ENCODE data around the gene STXBP5. TPM values are rescaled to one million over a fixed set of nuclear protein-coding genes. Genes with fewer than 3 reads are reported as not detected.

STXBP5 gene
- total RNA-seq, 2 donors from 2014 or later, result 22.2 to 27.3 TPM

- DNase-seq (ENCODE audit: low spot score) (no peak), ATAC-seq (ENCODE audit: insufficient number of reproducible peaks, low FRiP score, low read depth) (no peak)
- Histone ChIP-seq H3K4me3 (no peak overlapping the region), H3K27me3 (replicated peaks; ENCODE audit: insufficient read depth) (no peaks in the 10 kb centered on the region), H3K27ac (no peak overlapping the region), H3K4me1 (ENCODE audit: control insufficient read depth in 1 of 2, low read depth in 2 of 2) (peaks cover 8 to 9% of the 10 kb centered on the region in 2 donors), H3K9me3 (no peaks in the 10 kb centered on the region), H3K36me3 (no peaks in the 10 kb centered on the region)
- no peak for TF ChIP-seq CTCF (IDR thresholded peaks at IDR 0.05)
Measured at GRCh38 chr6:147216915-147217314, 12.7 kb downstream of the STXBP5 start.

- H3K4me3 ChIP-seq, result no peak overlapping the region
- H3K9me3 ChIP-seq, result no peaks in the 10 kb centered on the region
- no peaks in the 10 kb centered on the region for H3K27me3 ChIP-seq (replicated peaks; ENCODE audit: insufficient read depth)
- H3K27ac ChIP-seq, result no peak overlapping the region
- DNase-seq (ENCODE audit: low spot score) (no peak), ATAC-seq (ENCODE audit: insufficient number of reproducible peaks, low FRiP score, low read depth) (no peak)
- H3K36me3 ChIP-seq, result no peaks in the 10 kb centered on the region
- no peak for TF ChIP-seq CTCF (IDR thresholded peaks at IDR 0.05)
- H3K4me1 ChIP-seq (ENCODE audit: control insufficient read depth in 1 of 2, low read depth in 2 of 2), result peaks cover 8 to 19% of the 10 kb centered on the region in 2 donors
Measured at GRCh38 chr6:147217840-147218404, 13.7 kb downstream of the STXBP5 start.

DNA sequence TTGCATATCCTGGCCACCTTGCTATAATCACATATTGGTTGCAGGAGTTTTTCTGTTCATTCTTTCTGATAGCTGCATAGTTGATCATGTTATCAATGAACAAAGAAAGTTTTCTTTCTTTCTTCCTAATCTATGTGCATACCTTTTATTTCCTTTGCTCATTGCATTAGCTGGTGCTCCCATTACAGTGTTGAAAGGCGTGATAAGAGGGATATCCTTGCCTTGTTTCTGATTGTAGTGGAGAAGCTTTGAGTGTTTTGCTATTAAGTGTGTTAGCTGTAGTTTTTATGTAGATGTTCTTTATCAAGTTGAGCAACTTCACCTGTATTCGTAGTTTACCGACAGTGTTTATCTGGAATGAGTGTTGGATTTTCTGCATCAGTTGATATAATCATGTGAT lies 14.6 kb downstream of the STXBP5 start:
- H3K27me3 ChIP-seq (replicated peaks; ENCODE audit: insufficient read depth), result no peaks in the 10 kb centered on the region
- no peak for ATAC-seq (ENCODE audit: insufficient number of reproducible peaks, low FRiP score, low read depth)
- DNase-seq (ENCODE audit: low spot score), result no peak
- peaks cover 8 to 19% of the 10 kb centered on the region in 2 donors for H3K4me1 ChIP-seq (ENCODE audit: control insufficient read depth in 1 of 2, low read depth in 2 of 2)
- H3K4me3 ChIP-seq, result no peak overlapping the region
- H3K9me3 ChIP-seq, result no peaks in the 10 kb centered on the region
- H3K36me3 ChIP-seq, result no peaks in the 10 kb centered on the region
- no peak for TF ChIP-seq CTCF (IDR thresholded peaks at IDR 0.05)
- H3K27ac ChIP-seq, result no peak overlapping the region

- Histone ChIP-seq H3K36me3 (no peaks in the 10 kb centered on the region), H3K4me3 (no peak overlapping the region), H3K9me3 (no peaks in the 10 kb centered on the region), H3K27me3 (replicated peaks; ENCODE audit: insufficient read depth) (no peaks in the 10 kb centered on the region), H3K4me1 (ENCODE audit: control insufficient read depth in 1 of 2, low read depth in 2 of 2) (peaks cover 8 to 19% of the 10 kb centered on the region in 2 donors), H3K27ac (no peak overlapping the region)
- ATAC-seq (ENCODE audit: insufficient number of reproducible peaks, low FRiP score, low read depth) (no peak), DNase-seq (ENCODE audit: low spot score) (no peak)
- TF ChIP-seq CTCF (IDR thresholded peaks at IDR 0.05), result no peak
Measured at GRCh38 chr6:147219463-147219862, 15.2 kb downstream of the STXBP5 start.

- no peak overlapping the region for H3K4me3 ChIP-seq
- TF ChIP-seq CTCF (IDR thresholded peaks at IDR 0.05), result no peak
- H3K36me3 ChIP-seq, result no peaks in the 10 kb centered on the region
- H3K27me3 ChIP-seq (replicated peaks; ENCODE audit: insufficient read depth), result no peaks in the 10 kb centered on the region
- H3K9me3 ChIP-seq, result no peaks in the 10 kb centered on the region
- no peak for DNase-seq (ENCODE audit: low spot score)
- no peak for ATAC-seq (ENCODE audit: insufficient number of reproducible peaks, low FRiP score, low read depth)
- no peak overlapping the region for H3K27ac ChIP-seq
- peaks cover 8 to 19% of the 10 kb centered on the region in 2 donors for H3K4me1 ChIP-seq (ENCODE audit: control insufficient read depth in 1 of 2, low read depth in 2 of 2)
Measured at GRCh38 chr6:147220345-147220744, 16.1 kb downstream of the STXBP5 start.
